ENCODE measurements around the gene CPNE9.

The CPNE9 gene

DNA sequence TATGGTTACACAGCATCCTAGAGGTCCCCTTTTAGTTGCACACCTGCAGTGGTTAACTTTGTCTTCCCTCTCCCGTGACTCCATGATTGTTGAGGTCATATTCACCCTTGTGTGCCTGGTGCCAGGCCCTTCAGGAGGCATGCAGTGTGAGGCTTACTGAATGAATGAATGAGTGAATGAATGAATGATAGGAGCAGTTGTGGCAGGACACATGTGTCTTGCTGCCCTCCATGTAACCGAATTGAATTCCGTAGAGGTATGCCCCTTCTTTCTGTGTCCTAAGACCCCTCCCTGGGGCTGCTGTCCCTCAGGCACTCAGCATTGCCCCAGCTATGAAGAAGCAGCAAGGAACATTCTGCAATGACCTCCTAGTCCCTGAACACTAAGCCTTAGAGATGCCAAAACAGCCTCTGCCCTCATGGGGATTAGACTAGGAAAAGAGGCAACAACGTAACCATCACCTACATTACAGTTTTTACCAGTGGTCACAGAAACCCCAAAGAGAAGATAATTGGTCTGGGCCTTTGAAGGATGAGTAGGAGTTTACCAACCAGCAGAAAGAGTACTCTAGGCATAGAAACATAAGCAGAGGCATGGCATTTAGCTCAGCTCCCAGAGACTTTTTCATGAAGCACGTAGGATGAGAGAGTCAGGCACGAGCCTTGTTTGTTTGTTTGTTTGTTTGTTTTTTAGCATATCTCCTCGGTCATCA lies 22.5 kb upstream of the CPNE9 start:
- H3K27ac ChIP-seq: no peak overlapping the region

DNA sequence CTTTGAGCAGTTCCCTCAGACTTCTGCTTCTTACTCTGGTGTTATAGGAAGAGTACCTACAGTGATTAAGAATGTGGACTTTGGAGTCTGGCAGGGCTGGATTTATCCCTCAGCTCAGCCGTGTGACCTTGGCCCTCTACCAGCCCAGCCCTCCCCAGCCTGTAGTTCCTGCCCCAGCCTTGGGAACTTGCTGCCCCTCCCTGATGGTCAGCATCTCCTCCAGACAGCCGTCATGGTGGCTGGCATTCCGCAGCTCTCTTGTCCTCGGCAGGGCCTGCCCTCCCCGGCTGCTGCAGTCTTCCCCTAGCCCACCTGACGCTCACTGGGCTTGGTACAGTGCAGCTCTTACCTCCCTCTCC lies 21.9 kb upstream of the CPNE9 start:
- TF ChIP-seq, protein P1, sequence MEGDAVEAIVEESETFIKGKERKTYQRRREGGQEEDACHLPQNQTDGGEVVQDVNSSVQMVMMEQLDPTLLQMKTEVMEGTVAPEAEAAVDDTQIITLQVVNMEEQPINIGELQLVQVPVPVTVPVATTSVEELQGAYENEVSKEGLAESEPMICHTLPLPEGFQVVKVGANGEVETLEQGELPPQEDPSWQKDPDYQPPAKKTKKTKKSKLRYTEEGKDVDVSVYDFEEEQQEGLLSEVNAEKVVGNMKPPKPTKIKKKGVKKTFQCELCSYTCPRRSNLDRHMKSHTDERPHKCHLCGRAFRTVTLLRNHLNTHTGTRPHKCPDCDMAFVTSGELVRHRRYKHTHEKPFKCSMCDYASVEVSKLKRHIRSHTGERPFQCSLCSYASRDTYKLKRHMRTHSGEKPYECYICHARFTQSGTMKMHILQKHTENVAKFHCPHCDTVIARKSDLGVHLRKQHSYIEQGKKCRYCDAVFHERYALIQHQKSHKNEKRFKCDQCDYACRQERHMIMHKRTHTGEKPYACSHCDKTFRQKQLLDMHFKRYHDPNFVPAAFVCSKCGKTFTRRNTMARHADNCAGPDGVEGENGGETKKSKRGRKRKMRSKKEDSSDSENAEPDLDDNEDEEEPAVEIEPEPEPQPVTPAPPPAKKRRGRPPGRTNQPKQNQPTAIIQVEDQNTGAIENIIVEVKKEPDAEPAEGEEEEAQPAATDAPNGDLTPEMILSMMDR (conservative IDR thresholded peaks at IDR 0.05): no peak
- no peak overlapping the region for H3K27ac ChIP-seq

More for the DNA sequence above, 22.5 kb upstream of the CPNE9 start:
- TF ChIP-seq, protein P1 (conservative IDR thresholded peaks at IDR 0.05): no peak

DNA sequence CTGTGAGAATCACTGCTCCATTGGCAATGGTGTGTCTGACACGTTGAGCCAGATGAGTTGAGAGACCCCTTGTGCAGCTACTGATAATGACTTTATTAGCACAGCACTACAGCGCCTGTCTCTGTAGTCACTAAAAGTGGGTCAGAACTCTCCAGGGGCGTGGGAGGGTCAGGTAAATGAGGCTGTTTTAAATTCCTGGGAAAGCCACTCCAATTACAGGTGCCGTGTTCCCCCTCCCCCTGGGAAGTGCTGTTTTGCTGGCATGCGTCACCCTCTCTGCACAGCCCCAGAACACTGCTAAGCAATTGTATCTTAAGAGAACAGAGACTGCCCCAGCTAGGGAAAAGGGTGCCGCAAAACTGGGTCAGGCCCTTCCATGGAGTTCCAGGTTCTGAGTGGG lies 21.5 kb upstream of the CPNE9 start:
- TF ChIP-seq, protein P1 (conservative IDR thresholded peaks at IDR 0.05): no peak
- H3K27ac ChIP-seq: no peak overlapping the region

DNA sequence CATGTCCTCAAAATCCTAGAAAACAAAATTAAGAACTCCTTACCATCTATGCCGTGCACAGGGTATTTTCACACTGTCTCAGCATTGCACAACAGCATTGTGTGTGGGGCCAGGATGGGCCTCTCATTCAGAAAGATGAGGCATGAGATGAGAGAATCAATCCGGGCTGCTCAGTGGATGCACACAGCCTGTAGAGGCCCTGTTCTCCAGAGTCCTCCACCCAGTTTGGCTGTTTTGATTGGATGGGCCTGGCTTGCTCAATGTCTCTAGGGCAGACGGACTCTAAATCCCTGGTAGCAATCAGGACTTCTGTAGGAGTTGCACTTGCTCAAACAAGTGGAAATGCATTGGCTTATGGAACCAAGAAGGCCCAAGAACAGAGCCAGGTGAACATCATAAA lies 20.2 kb upstream of the CPNE9 start:
- TF ChIP-seq, protein P1 (conservative IDR thresholded peaks at IDR 0.05): no peak
- H3K27ac ChIP-seq: no peak overlapping the region

DNA sequence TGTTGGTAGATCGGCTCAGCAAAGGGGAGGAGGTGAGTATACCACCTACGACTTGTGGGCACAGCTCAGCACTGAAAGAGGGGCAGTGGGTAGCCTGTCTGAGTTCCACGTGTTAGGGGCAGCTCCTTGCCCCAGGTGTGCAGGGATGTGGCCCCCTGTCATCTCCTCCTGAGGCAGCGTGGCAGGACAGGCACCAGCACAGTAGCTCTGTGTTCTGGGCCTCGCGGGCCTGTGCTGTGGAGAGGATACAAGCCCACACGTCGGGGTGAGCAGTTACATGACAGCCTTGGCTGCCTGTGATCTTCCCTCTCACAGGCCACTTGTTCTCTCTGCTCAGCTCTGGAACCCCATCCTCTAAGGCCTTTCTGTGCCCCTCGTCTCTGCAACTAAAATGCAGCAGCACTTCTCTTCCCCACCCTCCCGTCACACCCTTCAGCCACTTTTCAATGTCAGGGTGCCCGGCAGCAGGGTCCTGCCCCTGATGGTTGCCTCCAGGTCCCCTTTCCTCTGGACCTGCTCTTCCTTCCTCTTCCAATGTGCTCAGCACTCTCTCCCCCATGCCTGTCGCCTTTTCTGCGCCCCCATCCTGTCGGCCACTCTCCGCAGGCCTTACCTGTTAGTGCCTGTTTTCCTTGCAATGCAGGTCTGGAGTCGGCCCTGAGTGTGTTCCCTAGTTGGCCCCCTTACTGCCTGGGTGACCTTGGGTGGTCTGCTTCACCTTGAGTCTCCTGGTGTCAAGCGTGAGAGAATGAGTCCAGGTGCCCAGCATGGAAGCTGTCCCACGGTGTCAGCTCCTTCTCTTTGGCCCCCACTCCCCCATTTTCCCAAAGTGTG lies 18.2 kb upstream of the CPNE9 start:
- TF ChIP-seq, protein P1 (conservative IDR thresholded peaks at IDR 0.05): no peak
- H3K27ac ChIP-seq: no peak overlapping the region

DNA sequence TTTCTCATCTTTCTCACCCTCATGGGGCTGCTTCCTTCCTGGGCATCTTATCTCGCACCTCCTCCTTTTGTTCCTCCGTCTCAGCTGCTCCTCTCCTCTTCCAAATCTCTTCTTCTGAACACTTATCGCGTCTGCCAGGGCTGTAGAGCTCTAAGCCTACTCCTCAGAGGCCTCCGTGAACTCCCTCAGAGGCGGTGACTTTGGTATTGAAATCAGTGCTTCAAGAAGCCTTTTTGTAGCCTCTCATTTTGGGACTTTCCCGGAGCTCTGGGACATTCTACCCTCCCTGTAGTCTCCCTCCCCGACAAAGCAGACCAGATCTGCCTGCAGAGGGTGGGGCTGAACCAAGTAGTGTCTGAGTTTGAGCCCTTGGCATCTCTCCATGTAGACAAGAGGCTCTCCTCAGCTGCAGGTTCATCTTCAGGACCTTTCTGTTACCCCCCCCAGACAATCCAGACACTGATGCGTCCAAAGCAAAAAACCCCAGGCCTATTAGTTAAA lies 17.5 kb upstream of the CPNE9 start:
- TF ChIP-seq, protein P1 (conservative IDR thresholded peaks at IDR 0.05): no peak
- no peak overlapping the region for H3K27ac ChIP-seq

DNA sequence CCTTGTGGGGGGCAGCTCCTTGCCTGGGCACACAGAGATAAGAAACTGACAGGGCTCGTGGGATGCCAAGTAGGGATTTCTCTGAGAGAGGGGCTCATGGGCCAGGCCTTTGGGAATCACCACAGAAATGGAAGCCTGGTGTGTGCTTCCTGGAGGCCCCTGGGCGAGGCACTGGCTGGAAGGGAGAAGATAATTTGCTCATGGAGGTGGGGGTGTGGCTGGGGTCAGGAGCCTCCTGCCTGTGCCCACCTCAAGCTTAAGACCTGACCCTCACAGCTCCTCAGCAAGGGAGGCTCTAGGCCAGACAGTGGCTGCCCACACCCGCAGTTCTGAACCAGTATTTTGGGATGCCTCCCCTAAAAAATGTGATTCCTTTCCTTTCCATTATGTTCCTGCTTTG lies 16.9 kb upstream of the CPNE9 start:
- TF ChIP-seq, protein P1 (conservative IDR thresholded peaks at IDR 0.05): no peak

More for the DNA sequence above, 16.9 kb upstream of the CPNE9 start:
- H3K27ac ChIP-seq: no peak overlapping the region
